ENCODE results near the gene PGM2L1. TPM values are rescaled to one million over a fixed set of nuclear protein-coding genes. Genes with fewer than 3 reads are reported as not detected.

Gene PGM2L1
- total and polyA plus RNA-seq, 7 donors: 1.2 to 13.4 (median 7.6) TPM

DNA sequence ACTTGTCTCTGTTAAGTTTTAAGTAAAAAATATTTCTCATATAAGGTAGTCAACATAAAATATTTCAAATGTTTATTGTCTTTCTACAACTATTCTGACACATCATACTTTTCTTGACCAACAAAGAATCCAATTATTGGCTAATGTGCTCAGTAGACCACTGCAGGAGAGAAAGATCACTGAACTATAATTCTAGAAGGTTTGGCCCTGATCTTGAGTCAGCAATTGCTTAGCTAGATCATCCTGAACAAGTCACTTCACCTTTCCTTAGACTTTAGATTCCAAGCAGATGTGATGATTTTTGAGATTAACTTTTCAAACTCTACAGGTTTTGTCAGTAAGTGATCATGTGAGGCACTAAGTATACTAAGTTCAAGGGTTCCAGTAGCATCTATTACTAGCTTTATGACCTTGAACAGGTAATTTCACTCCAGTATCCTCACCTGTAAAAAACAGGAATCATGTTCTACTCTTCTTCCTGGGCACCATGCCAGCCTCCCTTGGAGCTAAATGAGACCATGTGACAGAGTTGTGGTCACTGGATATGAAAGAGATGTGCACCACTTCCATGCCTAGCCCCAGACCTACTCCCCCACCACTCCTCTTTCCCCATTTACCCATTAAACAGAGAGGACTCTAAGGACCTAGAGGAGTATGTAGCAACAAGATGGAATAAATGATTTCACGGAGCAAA is 17.3 kb downstream of the PGM2L1 start:
- no peak overlapping the region for H3K4me3 ChIP-seq
- DNase-seq: no peak
- no peaks in the 10 kb centered on the region for H3K9me3 ChIP-seq
- H3K4me1 ChIP-seq: no peaks in the 10 kb centered on the region
- no peak for TF ChIP-seq POLR2A (IDR thresholded peaks at IDR 0.05)
- no peak for TF ChIP-seq EP300 (IDR thresholded peaks at IDR 0.05)
- no peak for TF ChIP-seq POLR2AphosphoS5 (IDR thresholded peaks at IDR 0.05)
- TF ChIP-seq, protein P1, sequence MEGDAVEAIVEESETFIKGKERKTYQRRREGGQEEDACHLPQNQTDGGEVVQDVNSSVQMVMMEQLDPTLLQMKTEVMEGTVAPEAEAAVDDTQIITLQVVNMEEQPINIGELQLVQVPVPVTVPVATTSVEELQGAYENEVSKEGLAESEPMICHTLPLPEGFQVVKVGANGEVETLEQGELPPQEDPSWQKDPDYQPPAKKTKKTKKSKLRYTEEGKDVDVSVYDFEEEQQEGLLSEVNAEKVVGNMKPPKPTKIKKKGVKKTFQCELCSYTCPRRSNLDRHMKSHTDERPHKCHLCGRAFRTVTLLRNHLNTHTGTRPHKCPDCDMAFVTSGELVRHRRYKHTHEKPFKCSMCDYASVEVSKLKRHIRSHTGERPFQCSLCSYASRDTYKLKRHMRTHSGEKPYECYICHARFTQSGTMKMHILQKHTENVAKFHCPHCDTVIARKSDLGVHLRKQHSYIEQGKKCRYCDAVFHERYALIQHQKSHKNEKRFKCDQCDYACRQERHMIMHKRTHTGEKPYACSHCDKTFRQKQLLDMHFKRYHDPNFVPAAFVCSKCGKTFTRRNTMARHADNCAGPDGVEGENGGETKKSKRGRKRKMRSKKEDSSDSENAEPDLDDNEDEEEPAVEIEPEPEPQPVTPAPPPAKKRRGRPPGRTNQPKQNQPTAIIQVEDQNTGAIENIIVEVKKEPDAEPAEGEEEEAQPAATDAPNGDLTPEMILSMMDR (IDR thresholded peaks at IDR 0.05): no peak
- H3K36me3 ChIP-seq: no peaks in the 10 kb centered on the region
- WGBS, 2 donors: 91 to 94% methylated on average over 1 of the region's 1 CpG
- no peak overlapping the region for H3K27ac ChIP-seq
- intact Hi-C loops (cut with DNase I): no loop called here
- no peaks in the 10 kb centered on the region for H3K27me3 ChIP-seq

DNA sequence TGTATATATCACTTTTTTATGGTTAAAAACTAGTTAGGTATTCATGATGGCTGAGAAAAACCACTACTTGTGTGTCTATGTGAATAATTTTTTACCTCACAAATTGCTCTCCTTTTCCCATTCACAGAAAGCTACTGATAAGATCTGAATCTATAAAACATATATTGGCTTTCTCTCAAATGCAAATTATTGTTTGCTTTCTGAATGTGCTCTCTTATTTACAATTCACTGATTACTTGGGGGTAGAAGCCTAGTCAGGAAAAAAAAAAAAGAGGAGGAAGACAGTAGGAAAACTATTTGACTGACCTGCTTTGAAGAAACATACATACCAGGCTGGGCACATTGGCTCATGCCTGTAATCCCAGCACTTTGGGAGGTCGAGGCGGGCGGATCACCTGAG is 20.5 kb downstream of the PGM2L1 start:
- no peak for DNase-seq
- Histone ChIP-seq H3K27ac (no peak overlapping the region), H3K27me3 (no peaks in the 10 kb centered on the region), H3K4me1 (no peaks in the 10 kb centered on the region), H3K36me3 (no peaks in the 10 kb centered on the region), H3K4me3 (no peak overlapping the region), H3K9me3 (no peaks in the 10 kb centered on the region)
- intact Hi-C loops (cut with DNase I): no loop called here
- TF ChIP-seq POLR2AphosphoS5 (IDR thresholded peaks at IDR 0.05) (no peak), POLR2A (IDR thresholded peaks at IDR 0.05) (no peak), EP300 (IDR thresholded peaks at IDR 0.05) (no peak)
- TF ChIP-seq, protein P1 (IDR thresholded peaks at IDR 0.05): no peak
- WGBS, 2 donors: 78 to 91% methylated on average over 3 of the region's 3 CpGs

- Histone ChIP-seq H3K27ac (no peak overlapping the region), H3K4me3 (no peak overlapping the region), H3K9me3 (no peaks in the 10 kb centered on the region), H3K4me1 (no peaks in the 10 kb centered on the region), H3K36me3 (peaks cover 0 to 1% (median 0%) of the 10 kb centered on the region in 4 donors), H3K27me3 (no peaks in the 10 kb centered on the region)
- no peak for TF ChIP-seq POLR2AphosphoS5 (IDR thresholded peaks at IDR 0.05)
- no peak for TF ChIP-seq POLR2A (IDR thresholded peaks at IDR 0.05)
- TF ChIP-seq, protein P1 (IDR thresholded peaks at IDR 0.05): no peak
- no peak for TF ChIP-seq EP300 (IDR thresholded peaks at IDR 0.05)
- DNase-seq: no peak
- intact Hi-C loops (cut with DNase I): no loop called here
These were observed 24.9 kb downstream of the PGM2L1 start for GRCh38 chr11:74373382-74373781.

DNA sequence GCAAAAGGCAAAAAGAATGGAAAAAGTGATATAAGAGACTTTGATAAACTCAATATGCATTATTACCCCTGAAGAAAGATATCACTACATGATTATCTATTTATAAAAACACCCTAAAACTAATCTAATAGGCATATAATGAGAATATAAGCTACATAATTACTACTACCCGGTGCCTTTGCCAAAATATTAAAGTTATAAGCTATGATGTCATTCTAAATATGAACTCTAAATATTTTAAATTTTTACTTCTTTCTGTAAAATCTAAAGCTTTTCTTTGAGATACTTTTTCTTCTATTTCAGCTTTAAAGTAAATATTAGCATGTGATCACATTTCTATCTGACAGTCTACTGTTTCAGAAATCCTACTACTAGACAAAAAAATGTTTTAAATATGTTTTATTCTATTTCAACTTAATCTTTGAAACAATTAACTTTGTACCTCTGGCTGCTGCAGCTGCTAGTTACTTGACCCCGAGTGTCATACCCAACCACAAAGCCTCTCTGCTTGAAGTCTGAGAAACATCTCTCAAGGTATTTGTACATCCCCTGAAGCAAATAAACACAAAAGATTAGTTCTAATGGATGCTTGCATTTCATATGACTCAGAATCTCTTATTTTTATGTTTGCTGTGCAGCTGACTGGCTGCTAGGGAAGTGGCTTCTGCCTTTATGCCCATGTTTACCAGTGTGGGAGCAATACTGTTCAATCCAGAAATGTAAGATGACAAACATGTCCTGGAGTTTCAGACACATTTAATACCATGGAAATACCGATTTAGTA is 26.8 kb downstream of the PGM2L1 start:
- Histone ChIP-seq H3K36me3 (peaks cover 0 to 11% (median 0%) of the 10 kb centered on the region in 4 donors), H3K4me1 (peaks cover 0 to 4% (median 0%) of the 10 kb centered on the region in 4 donors), H3K4me3 (no peak overlapping the region), H3K9me3 (no peaks in the 10 kb centered on the region), H3K27me3 (no peaks in the 10 kb centered on the region), H3K27ac (no peak overlapping the region)
- WGBS, 2 donors: 85 to 89% methylated on average over 3 of the region's 3 CpGs
- DNase-seq: no peak
- intact Hi-C loops (cut with DNase I): no loop called here
- TF ChIP-seq POLR2AphosphoS5 (IDR thresholded peaks at IDR 0.05): no peak
- no peak for TF ChIP-seq EP300 (IDR thresholded peaks at IDR 0.05)
- no peak for TF ChIP-seq POLR2A (IDR thresholded peaks at IDR 0.05)
- TF ChIP-seq, protein P1 (IDR thresholded peaks at IDR 0.05): no peak
